M059J (cell line): ENCODE data around the gene COL27A1. TPM values are rescaled to one million over a fixed set of nuclear protein-coding genes. Genes with fewer than 3 reads are reported as not detected.

ENCODE experiments used
- DNase-seq: peaks from one replicate; pipeline ENCODE4 v3.0.0-alpha.2; 2012; ENCODE audit warnings: low read depth
- total RNA-seq: library from RNA; depleted of rRNA; stranded (reverse); fragments of >200 nt; shearing (Covaris generic); gene quantifications from 2 replicates; pipeline ENCODE4 v1.2.3, GENCODE V29; 2014

Gene COL27A1
- total RNA-seq, 1 experiment from 2014 or later, result 2.0 TPM

- DNase-seq, result no peak
Measured at GRCh38 chr9:114149181-114149580, 6.2 kb upstream of the COL27A1 start.

DNA sequence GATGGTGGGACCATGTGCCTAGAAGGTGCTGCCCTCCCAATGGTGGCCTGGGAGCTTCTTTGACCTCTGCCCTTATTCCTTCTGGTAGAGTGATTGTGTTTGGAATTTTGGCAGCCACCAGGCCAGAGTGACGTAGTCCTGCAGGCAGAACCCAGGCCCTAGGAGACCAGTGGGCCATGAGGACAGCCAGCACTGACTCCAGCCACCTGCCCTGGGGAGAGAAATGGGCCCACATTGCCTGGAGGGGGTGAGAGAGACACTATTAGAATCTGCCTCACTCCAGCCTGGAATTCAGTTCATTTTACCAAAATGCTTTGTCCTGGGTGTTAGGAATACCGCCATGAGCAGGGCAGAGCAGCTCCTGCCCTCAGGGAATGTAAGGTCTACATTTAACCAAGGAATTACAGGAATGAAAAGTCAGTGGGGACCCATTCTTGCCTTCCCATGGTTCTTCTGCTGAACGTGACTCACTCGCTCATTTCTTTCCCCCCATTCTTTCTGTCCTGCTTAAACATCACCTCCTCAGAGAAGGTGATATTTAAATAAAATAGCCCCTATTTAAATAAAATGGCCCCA lies 5.5 kb upstream of the COL27A1 start:
- DNase-seq, result peak; percentile 74

- peak; percentile 53 for DNase-seq
Measured at GRCh38 chr9:114150608-114151007, 4.7 kb upstream of the COL27A1 start.

GRCh38 chr9:114151426-114151956 lies 3.8 kb upstream of the COL27A1 start:
- DNase-seq, result no peak

GRCh38 chr9:114153761-114154599 lies 1.4 kb upstream of the COL27A1 start:
- peak; percentile 52 for DNase-seq

DNA sequence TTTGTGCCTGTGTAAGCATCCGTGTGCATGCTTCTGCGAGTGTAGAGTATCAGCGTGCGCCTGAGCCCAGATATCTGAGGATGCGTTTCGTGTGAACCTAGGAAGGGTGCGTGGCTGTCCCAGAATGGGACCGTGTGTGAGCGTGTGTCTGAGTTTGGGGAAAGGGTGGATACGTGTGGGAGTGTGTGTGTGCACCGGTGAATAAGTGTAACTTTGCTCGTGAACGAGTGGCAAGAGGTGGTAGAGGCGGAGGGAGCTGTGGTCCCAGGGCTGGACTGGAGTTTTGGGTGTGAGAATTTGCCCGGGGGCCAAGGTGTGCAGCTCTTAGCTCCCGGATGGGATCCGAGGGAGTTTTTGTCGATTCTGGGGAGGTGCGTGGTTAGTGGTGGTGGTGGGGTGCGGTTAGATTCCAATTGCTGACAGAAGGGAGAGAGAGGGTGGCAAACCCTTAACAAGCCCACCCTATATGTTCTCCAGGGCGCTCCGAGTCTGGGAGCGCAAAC lies 686 bp upstream of the COL27A1 start:
- no peak for DNase-seq

DNA sequence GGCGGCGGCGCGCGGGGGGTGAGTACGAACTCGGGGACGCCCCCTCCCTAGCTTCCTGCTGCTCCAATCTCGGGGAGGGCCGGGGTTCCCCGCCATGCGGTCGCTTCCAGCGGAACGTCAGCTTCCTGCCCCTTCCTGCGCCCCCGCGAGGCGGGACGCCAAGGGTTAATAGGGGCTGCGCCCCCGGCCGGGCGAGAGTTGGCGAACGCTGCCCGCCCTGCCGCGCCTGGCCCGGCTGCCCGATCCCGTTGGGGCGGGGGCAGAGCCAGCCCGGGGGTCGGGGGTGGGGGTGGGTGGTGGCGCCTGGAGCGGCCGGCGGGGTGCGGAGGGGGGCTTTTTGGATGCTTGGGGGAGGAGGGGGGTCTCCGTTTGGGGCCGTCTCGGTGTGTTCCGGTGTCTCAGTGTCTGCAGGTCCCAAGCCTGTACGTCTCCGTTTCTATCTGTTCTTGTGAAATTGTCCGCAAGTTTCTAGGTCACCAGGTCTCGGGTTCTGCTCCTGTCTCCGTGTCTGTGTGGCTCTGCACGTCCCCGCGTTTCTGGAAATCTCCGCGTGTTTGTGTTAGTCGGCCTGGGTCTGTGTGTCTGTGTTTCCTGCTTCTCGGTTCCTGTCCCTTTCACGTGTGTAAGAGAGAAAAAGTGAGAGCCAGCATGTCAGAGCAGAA lies 789 bp downstream of the COL27A1 start:
- DNase-seq, result peak; percentile 59

- DNase-seq, result peak; percentile 61
Measured at GRCh38 chr9:114156657-114157421, 1.5 kb downstream of the COL27A1 start.

- DNase-seq, result no peak
Measured at GRCh38 chr9:114157516-114158176, 2.3 kb downstream of the COL27A1 start.

DNA sequence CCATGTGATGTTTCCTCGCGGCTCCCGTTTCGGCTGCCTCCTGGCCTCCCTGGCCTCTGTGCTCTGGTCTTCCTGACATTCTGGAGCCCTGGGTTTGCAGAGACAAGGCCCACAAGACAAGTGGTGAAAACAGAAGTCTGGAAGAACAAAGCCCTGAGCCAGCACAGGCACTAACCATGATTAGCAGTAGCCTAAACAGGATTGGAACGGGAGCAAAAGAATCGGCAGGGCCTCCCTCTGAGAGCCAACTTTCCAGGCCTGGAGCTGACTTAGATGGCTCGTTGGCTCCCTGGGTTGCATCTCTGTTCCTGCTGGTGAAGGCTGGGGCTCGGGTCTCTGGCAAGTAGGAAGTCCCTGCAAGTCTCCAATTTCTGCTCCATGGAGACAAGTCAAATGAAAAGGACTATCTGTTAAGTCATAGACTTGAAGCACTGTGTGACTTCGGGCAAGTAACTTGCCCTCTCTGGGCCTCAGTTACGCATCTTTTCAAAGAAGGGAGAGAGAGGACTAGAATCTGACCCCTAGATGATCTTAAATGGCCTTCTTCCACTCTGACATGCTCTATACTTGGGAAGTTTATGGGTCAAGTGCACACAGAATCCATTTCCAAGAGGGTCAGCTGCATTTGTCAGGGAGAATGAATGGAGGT lies 3.3 kb downstream of the COL27A1 start:
- no peak for DNase-seq

DNA sequence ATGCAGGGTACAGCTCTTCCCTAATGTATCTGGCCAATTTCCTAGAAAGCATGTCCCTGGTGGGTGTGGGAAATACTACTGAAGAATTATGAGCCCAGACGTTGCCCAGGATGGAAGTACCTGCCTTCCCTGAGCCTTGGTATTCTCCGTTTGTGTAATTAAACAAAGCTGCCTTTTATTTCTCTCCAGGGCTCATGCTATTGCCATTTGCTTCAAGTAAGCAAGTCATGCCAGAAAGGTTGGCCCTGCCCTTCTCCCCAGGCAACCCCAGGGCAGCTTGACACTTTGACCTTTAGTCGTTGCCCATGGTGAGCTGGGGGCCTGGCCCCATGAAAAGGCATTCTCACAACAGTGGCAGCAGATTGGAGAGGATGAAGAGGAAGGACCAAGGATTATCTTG lies 4.4 kb downstream of the COL27A1 start:
- no peak for DNase-seq

DNA sequence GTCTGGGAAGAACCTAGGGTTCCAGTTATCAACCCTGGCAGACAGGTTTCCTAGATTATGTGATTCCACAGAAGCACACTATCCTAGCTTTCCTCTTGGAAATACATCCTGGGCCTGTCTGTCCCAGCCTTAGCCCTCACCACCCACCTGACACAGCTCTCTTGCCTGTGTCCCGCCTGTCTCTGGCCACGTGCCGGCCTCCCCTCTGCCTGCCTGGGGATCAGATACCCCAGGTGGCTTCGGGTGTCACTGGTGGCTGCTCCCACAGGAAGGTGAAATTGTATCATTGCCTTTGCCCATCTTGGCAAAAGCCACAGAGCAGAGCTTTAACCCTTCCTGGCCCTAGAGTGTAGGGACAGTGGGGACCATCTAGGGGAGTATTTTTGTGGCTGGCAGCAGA lies 6.2 kb downstream of the COL27A1 start:
- no peak for DNase-seq

DNA sequence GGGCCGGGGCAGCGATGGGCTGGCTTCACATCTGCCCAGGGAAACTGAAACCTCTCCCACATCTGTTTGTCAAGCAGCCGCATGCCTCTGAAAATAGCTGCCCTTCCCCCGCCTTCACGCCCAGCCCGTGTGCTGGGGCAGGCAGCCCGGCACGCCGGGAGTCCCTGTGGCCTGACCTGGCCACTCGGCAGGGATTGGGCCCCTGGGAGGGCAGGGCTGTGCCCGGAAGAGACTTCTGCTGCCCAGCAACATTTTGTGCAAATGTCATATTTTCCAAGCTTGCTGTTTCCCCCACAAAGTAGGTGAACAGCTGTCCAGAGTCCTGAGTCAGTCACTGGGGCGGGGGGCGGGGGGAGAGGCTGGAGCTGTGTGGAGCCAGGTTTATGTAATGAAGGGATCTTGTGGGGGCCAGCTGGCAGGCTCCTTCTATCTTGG lies 8.2 kb downstream of the COL27A1 start:
- DNase-seq, result peak; percentile 41

DNA sequence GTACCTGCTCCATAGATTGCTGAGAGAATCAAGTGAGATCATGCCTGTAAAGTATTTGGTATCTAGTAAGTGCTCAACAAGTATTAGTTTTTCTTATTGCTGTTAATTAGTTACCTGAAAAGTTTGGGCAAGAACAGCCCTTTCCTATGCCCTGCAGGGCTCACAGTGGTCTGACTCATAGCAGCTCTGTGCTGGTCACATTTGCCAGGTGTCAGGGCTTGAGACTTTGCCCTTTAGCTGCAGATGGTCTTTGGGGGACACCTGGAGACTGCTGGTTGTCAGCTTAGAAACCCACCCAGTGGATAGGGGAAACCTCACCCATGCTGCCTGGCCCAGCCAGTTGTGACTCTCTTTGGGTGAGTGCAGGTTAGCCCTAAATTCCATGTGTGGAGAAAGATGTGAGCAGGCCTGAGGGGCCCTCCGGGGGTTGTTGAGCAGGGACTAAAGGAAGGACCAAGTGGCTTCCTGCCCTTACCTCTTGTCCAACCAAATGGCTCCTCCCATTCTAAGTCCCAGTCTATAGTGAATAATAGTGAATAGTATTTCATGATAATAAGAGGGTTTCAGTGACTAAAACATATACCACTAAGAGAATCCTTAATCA lies 9.0 kb downstream of the COL27A1 start:
- no peak for DNase-seq

DNA sequence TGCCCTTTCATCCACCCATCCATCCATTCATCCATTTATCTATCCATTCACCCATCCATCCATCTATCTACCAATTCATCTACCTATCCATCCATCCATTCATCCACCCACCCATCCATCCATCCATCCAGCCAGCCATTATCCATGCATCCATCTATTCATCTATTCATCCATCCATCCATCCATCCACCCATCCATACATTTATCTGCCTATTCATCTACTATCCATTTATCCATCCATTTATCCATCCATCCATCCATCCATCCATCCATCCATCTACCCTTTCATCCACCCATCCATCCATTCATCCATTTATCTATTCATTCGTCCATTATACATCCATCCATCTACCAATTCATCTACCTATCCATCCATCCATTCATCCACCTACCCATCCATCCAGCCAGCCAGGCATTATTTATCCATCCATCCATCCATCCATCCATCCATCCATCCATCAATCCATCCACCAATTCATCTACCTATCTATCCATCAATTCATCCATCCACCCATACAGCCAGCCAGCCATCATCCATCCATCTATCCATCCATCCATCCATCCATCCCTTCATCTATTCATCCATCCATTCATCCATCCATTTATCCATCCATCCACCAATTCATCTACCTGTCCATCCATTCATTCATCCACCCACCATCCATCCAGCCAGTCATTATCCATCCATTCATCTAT lies 10.2 kb downstream of the COL27A1 start:
- no peak for DNase-seq

DNA sequence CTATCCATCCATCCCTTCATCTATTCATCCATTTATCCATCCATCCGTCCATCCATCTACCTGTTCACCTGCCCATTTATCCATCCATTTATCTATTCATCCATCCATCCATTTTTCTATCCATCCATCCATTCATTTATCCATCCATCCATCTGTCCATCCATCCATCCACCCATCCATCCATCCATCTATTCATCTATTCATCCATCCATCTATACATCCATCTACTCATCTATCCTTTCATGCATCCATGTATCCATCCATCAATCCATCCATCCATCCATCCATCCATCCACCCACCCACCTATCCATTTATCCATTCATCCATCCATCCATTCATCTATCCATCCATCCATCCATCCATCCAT lies 10.8 kb downstream of the COL27A1 start:
- no peak for DNase-seq

DNA sequence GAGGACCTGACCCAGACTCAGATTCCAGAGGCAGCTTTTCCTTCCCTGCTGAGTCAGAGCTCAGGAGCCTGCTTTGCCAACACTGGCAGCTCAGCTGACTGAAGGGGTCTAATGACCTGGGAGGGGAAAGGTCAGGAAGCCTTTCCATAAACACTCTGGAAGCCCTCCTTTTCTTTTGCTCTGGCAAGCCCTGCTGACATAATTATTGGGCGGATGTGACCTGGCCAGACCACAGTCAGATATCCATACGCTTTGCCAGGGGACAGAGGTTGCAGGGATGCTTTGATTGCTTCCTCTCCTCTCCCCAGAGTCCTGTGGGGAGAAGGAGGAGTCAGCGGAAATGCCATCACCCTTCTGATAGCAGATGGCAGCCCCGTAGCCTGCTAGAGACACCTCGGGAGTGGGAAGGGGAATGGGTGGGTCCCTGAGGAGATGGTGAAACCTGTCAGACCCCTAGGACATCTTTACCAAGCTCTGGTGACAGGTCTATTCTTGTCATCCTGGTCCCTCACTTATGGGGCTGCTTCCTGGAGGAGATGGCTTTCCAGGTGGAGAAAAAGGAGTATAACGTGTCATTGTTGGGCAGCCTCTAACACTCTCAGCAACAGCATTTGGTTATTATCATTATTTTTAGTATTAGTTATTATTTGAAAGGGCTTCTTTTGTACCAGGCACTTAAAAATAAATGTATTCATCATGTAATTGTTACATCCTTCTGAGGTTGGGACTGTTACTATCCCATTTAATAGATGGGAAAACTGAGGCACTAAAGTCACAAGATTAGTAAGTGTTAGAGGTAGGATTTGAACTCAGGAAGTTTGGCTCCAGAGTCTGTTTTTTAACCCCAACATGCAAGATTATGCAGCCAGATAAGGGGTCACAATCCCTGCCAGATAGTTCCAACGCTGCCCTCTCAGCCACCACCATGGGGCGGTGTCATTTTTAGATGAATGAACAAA lies 11.6 kb downstream of the COL27A1 start:
- peak; percentile 28 for DNase-seq

GRCh38 chr9:114167591-114168091 lies 12.3 kb downstream of the COL27A1 start:
- no peak for DNase-seq
